ENCODE results near the gene KRTAP10-6.

GRCh38 chr21:44583800-44584147 lies 8.5 kb downstream of the KRTAP10-6 start:
- TF ChIP-seq CTCF (IDR thresholded peaks at IDR 0.05) (no peak), POLR2A (IDR thresholded peaks at IDR 0.05; ENCODE audit: low read length) (no peak), RCOR1 (IDR thresholded peaks at IDR 0.05; ENCODE audit: low read depth, low read length) (no peak), ESRRA (IDR thresholded peaks at IDR 0.05; ENCODE audit: borderline replicate concordance, low read length) (no peak), SMC3 (IDR thresholded peaks at IDR 0.05) (no peak), EP300 (IDR thresholded peaks at IDR 0.05) (no peak), ELK1 (IDR thresholded peaks at IDR 0.05; ENCODE audit: low read depth, low read length) (no peak), JUNB (IDR thresholded peaks at IDR 0.05) (no peak)
